H9 (cell line): ENCODE data around the gene VASP. TPM values are rescaled to one million over a fixed set of nuclear protein-coding genes. Genes with fewer than 3 reads are reported as not detected.

Experiments used
- DNase-seq: peaks from one replicate; pipeline ENCODE4 v3.0.0-alpha.2; 2017
- H2AFZ ChIP-seq: one replicate; pipeline ENCODE4 v1.6.1; 2013; ENCODE audit warnings: mild to moderate bottlenecking, low read length, control low read depth, moderate library complexity
- H2AK5ac ChIP-seq: 2 replicates; pipeline ENCODE4 v1.6.1; 2013; ENCODE audit warnings: low read length, control low read depth, mixed read lengths; ENCODE audit not compliant: insufficient read length
- H2BK120ac ChIP-seq: one replicate; pipeline ENCODE4 v1.6.1; 2013; ENCODE audit warnings: low read depth, mild to moderate bottlenecking, low read length, control low read depth, inconsistent platforms; ENCODE audit not compliant: poor library complexity, severe bottlenecking
- H2BK12ac ChIP-seq: 2 replicates; pipeline ENCODE4 v1.6.1; 2013; ENCODE audit warnings: low read length, control low read depth, mixed read lengths, low read depth; ENCODE audit not compliant: insufficient read length
- H2BK15ac ChIP-seq: 2 replicates; pipeline ENCODE4 v1.6.1; 2013; ENCODE audit warnings: low read depth, low read length, control low read depth
- H2BK20ac ChIP-seq: one replicate; pipeline ENCODE4 v1.6.1; 2013; ENCODE audit warnings: low read depth, mild to moderate bottlenecking, low read length, control low read depth, inconsistent platforms; ENCODE audit not compliant: poor library complexity, severe bottlenecking
- H2BK5ac ChIP-seq: 2 replicates; pipeline ENCODE4 v1.6.1; 2013; ENCODE audit warnings: low read length, control low read depth, mixed read lengths; ENCODE audit not compliant: insufficient read length
- H3K14ac ChIP-seq: 2 replicates; pipeline ENCODE4 v1.6.1; 2013; ENCODE audit warnings: low read length, control low read depth; ENCODE audit not compliant: insufficient read depth
- H3K18ac ChIP-seq: 2 replicates; pipeline ENCODE4 v1.6.1; 2013; ENCODE audit warnings: low read depth, mild to moderate bottlenecking, mixed read lengths, low read length, control low read depth; ENCODE audit not compliant: insufficient read length
- H3K23ac ChIP-seq: 2 replicates; pipeline ENCODE4 v1.6.1; 2013; ENCODE audit warnings: low read length, control low read depth, mixed read lengths, low read depth; ENCODE audit not compliant: insufficient read length
- H3K23me2 ChIP-seq: 2 replicates; pipeline ENCODE4 v1.6.1; 2013; ENCODE audit warnings: low read depth, mild to moderate bottlenecking, mixed read lengths, low read length, control low read depth; ENCODE audit not compliant: insufficient read length, poor library complexity, severe bottlenecking
- H3K27ac ChIP-seq: 2 replicates; pipeline ENCODE4 v1.5.1; 2013; ENCODE audit warnings: low read length, control low read depth, mixed read lengths, low read depth; ENCODE audit not compliant: insufficient read length
- H3K27me3 ChIP-seq: 2 replicates; pipeline ENCODE4 v1.6.1; 2013; ENCODE audit warnings: low read length, control low read depth, inconsistent platforms; ENCODE audit not compliant: insufficient read depth
- H3K4ac ChIP-seq: 2 replicates; pipeline ENCODE4 v1.6.1; 2013; ENCODE audit warnings: low read depth, mild to moderate bottlenecking, control low read depth, inconsistent platforms, low read length, moderate library complexity
- H3K4me1 ChIP-seq: 2 replicates; pipeline ENCODE4 v1.6.1; 2013; ENCODE audit warnings: low read length, control low read depth, inconsistent platforms; ENCODE audit not compliant: insufficient read depth
- H3K4me2 ChIP-seq: 2 replicates; pipeline ENCODE4 v1.6.1; 2013; ENCODE audit warnings: low read length, control low read depth, mixed read lengths; ENCODE audit not compliant: insufficient read length, insufficient read depth
- H3K56ac ChIP-seq: 2 replicates; pipeline ENCODE4 v1.6.1; 2013; ENCODE audit warnings: low read depth, mild to moderate bottlenecking, mixed read lengths, low read length, control low read depth; ENCODE audit not compliant: insufficient read length
- H3K79me1 ChIP-seq: 2 replicates; pipeline ENCODE4 v1.6.1; 2013; ENCODE audit warnings: low read depth, mild to moderate bottlenecking, moderate library complexity, low read length, control low read depth, inconsistent platforms; ENCODE audit not compliant: insufficient read depth, poor library complexity, severe bottlenecking
- H3K79me2 ChIP-seq: 2 replicates; pipeline ENCODE4 v1.6.1; 2013; ENCODE audit warnings: low read length, control low read depth, inconsistent platforms; ENCODE audit not compliant: insufficient read depth
- H3K9ac ChIP-seq: 2 replicates; pipeline ENCODE4 v1.6.1; 2013; ENCODE audit warnings: low read length, control low read depth, mixed read lengths; ENCODE audit not compliant: insufficient read length; ENCODE audit errors: extremely low read depth
- H3K9me3 ChIP-seq: one replicate; pipeline ENCODE4 v1.6.1; 2013; ENCODE audit warnings: low read depth, low read length, inconsistent platforms; ENCODE audit not compliant: control insufficient read depth
- H3T11ph ChIP-seq: one replicate; pipeline ENCODE4 v1.6.1; 2013; ENCODE audit warnings: mild to moderate bottlenecking, low read length, control low read depth, inconsistent platforms
- H4K20me1 ChIP-seq: one replicate; pipeline ENCODE4 v1.6.1; 2013; ENCODE audit not compliant: control insufficient read depth, insufficient read length, insufficient read depth
- H4K5ac ChIP-seq: 2 replicates; pipeline ENCODE4 v1.6.1; 2013; ENCODE audit warnings: low read depth, mild to moderate bottlenecking, mixed read lengths, low read length, control low read depth; ENCODE audit not compliant: insufficient read length
- H4K8ac ChIP-seq: replicated peaks from 2 replicates; pipeline ENCODE4 v1.6.1; 2013; ENCODE audit warnings: low read length, control low read depth, mixed read lengths, low read depth; ENCODE audit not compliant: insufficient read length
- H4K91ac ChIP-seq: 2 replicates; pipeline ENCODE4 v1.6.1; 2013; ENCODE audit warnings: low read depth, mild to moderate bottlenecking, moderate library complexity, mixed read lengths, low read length, control low read depth; ENCODE audit not compliant: insufficient read length
- H3K27ac Mint-ChIP-seq, 3 experiments: 2 replicates in 2 of 3; 3 replicates in 1 of 3; pipeline ENCODE4 v1.8.0; 2020 to 2021; ENCODE audit warnings: mixed read lengths in 3 of 3, mild to moderate bottlenecking in 1 of 3, moderate library complexity in 1 of 3
- H3K27me3 Mint-ChIP-seq: 2 replicates; pipeline ENCODE4 v1.8.0; 2021; ENCODE audit warnings: low read depth, mild to moderate bottlenecking, moderate library complexity, mixed read lengths
- H3K36me3 Mint-ChIP-seq, 3 experiments: 2 replicates in 2 of 3; 3 replicates in 1 of 3; pipeline ENCODE4 v1.8.0; 2020 to 2021; ENCODE audit warnings: low read depth in 3 of 3, mixed read lengths in 3 of 3; ENCODE audit not compliant: insufficient read depth in 1 of 3
- H3K4me1 Mint-ChIP-seq, 2 experiments: 2 replicates each; pipeline ENCODE4 v1.8.0; 2020; ENCODE audit warnings: mixed read lengths in 2 of 2
- H3K4me3 Mint-ChIP-seq, 2 experiments: 2 replicates in 1 of 2; 3 replicates in 1 of 2; pipeline ENCODE4 v1.8.0; 2020 to 2021; ENCODE audit warnings: mild to moderate bottlenecking in 2 of 2, mixed read lengths in 2 of 2, moderate library complexity in 1 of 2
- H3K9me3 Mint-ChIP-seq, 2 experiments: 2 replicates in 1 of 2; 3 replicates in 1 of 2; pipeline ENCODE4 v1.8.0; 2020; ENCODE audit warnings: mild to moderate bottlenecking in 2 of 2, mixed read lengths in 2 of 2, moderate library complexity in 1 of 2
- CTCF ChIP-seq: fragments of 200-600 bp; sonication (generic); conservative IDR thresholded peaks from 3 replicates; pipeline ENCODE4 v1.8.0; 2021; ENCODE audit warnings: antibody characterized with exemption, mild to moderate bottlenecking
- WGBS: extraction: QIAGEN DNeasy Blood & Tissue Kit; methylation state at CpG from one replicate; pipeline ENCODE4 v1.1.7; 2013; ENCODE audit warnings: missing lambda C conversion rate, low lambda C conversion rate, mixed read lengths; ENCODE audit not compliant: insufficient read length; ENCODE audit errors: extremely low coverage; 5-methylcytosine and 5-hydroxymethylcytosine counted together
- total RNA-seq: library from RNA; stranded (reverse); gene quantifications from 2 replicates; pipeline ENCODE4 v1.2.1, GENCODE V29; 2021

The VASP gene
- total RNA-seq, 1 experiment from 2014 or later, result 157 TPM

GRCh38 chr19:45531349-45531748, 24.1 kb downstream of the VASP start:
- H3K23ac ChIP-seq, result no peak overlapping the region
- H3K27me3 ChIP-seq, result peaks cover 3% of the 10 kb centered on the region; the same call in 1 of the 2 replicates
- H4K20me1 ChIP-seq, result no peaks in the 10 kb centered on the region
- Mint-ChIP-seq H3K4me3 (no peak overlapping the region), H3K27ac (no peak overlapping the region), H3K4me1 (peaks cover 15 to 17% of the 10 kb centered on the region in 2 experiments), H3K27me3 (peaks cover 19% of the 10 kb centered on the region), H3K9me3 (peaks cover 12% of the 10 kb centered on the region in 2 experiments), H3K36me3 (peaks cover 9 to 25% (median 12%) of the 10 kb centered on the region in 3 experiments; a peak in 6 of 7 replicates)
- H2BK20ac ChIP-seq, result no peak overlapping the region
- H3T11ph ChIP-seq, result no peak overlapping the region
- H3K4ac ChIP-seq, result no peak overlapping the region
- H2BK5ac ChIP-seq, result no peak overlapping the region
- H3K14ac ChIP-seq, result no peak overlapping the region
- H2BK15ac ChIP-seq, result no peak overlapping the region
- no peaks in the 10 kb centered on the region for H3K79me1 ChIP-seq
- H2AK5ac ChIP-seq, result no peak overlapping the region
- H2AFZ ChIP-seq, result no peak overlapping the region
- no peak overlapping the region for H3K18ac ChIP-seq
- WGBS, result no CpG with 5 or more reads among the region's 1 CpG
- no peak for DNase-seq
- H3K4me1 ChIP-seq, result no peaks in the 10 kb centered on the region
- no peak overlapping the region for H2BK120ac ChIP-seq
- no peaks in the 10 kb centered on the region for H3K79me2 ChIP-seq
- no peak overlapping the region for H4K8ac ChIP-seq
- no peak overlapping the region for H4K5ac ChIP-seq
- H3K4me2 ChIP-seq, result no peak overlapping the region
- H3K23me2 ChIP-seq, result peaks cover 15% of the 10 kb centered on the region
- no peaks in the 10 kb centered on the region for H3K9me3 ChIP-seq
- TF ChIP-seq CTCF, result no peak
- no peak overlapping the region for H3K27ac ChIP-seq
- no peak overlapping the region for H3K9ac ChIP-seq
- no peak overlapping the region for H4K91ac ChIP-seq
- no peak overlapping the region for H3K56ac ChIP-seq
- no peak overlapping the region for H2BK12ac ChIP-seq
